Natural killer cell treated with Interleukin-12 subunit alpha and Interleukin-12 subunit beta and Interleukin-15 and Interleukin-18, amount 100 ng/mL, for 72 hours (primary cell): ENCODE results near the gene DCLK3. TPM values are rescaled to one million over a fixed set of nuclear protein-coding genes. Genes with fewer than 3 reads are reported as not detected.

Experiments used
- ATAC-seq, 2 donors: fragments of 150-1000 bp; cut with Tn5 transposase in 1 of 2; sonication (Bioruptor Pico), chemical (Tn5 transposase) in 1 of 2; 2 replicates each; pipeline ENCODE4 v1.10.0; 2021
- DNase-seq: peaks from one replicate; pipeline ENCODE4 v3.0.0; 2022; ENCODE audit warnings: low spot score
- H3K27ac Mint-ChIP-seq, 2 donors: 1 replicate in 1 of 2; 2 replicates in 1 of 2; pipeline ENCODE4 v1.8.0; 2022; ENCODE audit warnings: mixed read lengths in 2 of 2, mild to moderate bottlenecking in 1 of 2, moderate library complexity in 1 of 2
- H3K27me3 Mint-ChIP-seq, 2 donors: 1 replicate in 1 of 2; 2 replicates in 1 of 2; pipeline ENCODE4 v1.8.0; 2022; ENCODE audit warnings: mixed read lengths in 2 of 2
- H3K36me3 Mint-ChIP-seq: one replicate; pipeline ENCODE4 v1.8.0; 2022; ENCODE audit warnings: mixed read lengths
- H3K4me1 Mint-ChIP-seq, 2 donors: 1 replicate in 1 of 2; 2 replicates in 1 of 2; pipeline ENCODE4 v1.8.0; 2022; ENCODE audit warnings: low read depth in 2 of 2, mixed read lengths in 2 of 2, mild to moderate bottlenecking in 1 of 2
- H3K4me3 Mint-ChIP-seq: one replicate; pipeline ENCODE4 v1.8.0; 2022; ENCODE audit warnings: mixed read lengths
- H3K9me3 Mint-ChIP-seq: 2 replicates; pipeline ENCODE4 v1.8.0; 2022; ENCODE audit warnings: mixed read lengths
- total RNA-seq, 2 donors: library from RNA; stranded (reverse); gene quantifications; one replicate each; pipeline ENCODE4 v1.2.3, GENCODE V29; 2022

DCLK3 gene
- total RNA-seq, 2 donors from 2014 or later, result not detected

- no peaks in the 10 kb centered on the region for H3K9me3 Mint-ChIP-seq
- no peaks in the 10 kb centered on the region for H3K4me1 Mint-ChIP-seq
- no peak for ATAC-seq
- no peak overlapping the region for H3K4me3 Mint-ChIP-seq
- DNase-seq, result no peak
- no peaks in the 10 kb centered on the region for H3K36me3 Mint-ChIP-seq
- no peak overlapping the region for H3K27ac Mint-ChIP-seq
- peaks cover 0 to 15% of the 10 kb centered on the region in 2 donors for H3K27me3 Mint-ChIP-seq
Observed at GRCh38 chr3:36693670-36694069, 70.7 kb downstream of the DCLK3 start.

GRCh38 chr3:36689560-36689959, 74.8 kb downstream of the DCLK3 start:
- no peaks in the 10 kb centered on the region for H3K9me3 Mint-ChIP-seq
- DNase-seq (no peak), ATAC-seq (no peak)
- no peaks in the 10 kb centered on the region for H3K4me1 Mint-ChIP-seq
- H3K27me3 Mint-ChIP-seq, result peaks cover 0 to 15% of the 10 kb centered on the region in 2 donors
- no peak overlapping the region for H3K4me3 Mint-ChIP-seq
- H3K36me3 Mint-ChIP-seq, result no peaks in the 10 kb centered on the region
- H3K27ac Mint-ChIP-seq, result no peak overlapping the region

- no peak overlapping the region for H3K27ac Mint-ChIP-seq
- peaks cover 2 to 15% of the 10 kb centered on the region in 2 donors for H3K27me3 Mint-ChIP-seq
- DNase-seq, result no peak
- no peaks in the 10 kb centered on the region for H3K4me1 Mint-ChIP-seq
- ATAC-seq, result no peak
- H3K9me3 Mint-ChIP-seq, result no peaks in the 10 kb centered on the region
- no peak overlapping the region for H3K4me3 Mint-ChIP-seq
- no peaks in the 10 kb centered on the region for H3K36me3 Mint-ChIP-seq
Observed at GRCh38 chr3:36688815-36689214, 75.5 kb downstream of the DCLK3 start.

GRCh38 chr3:36686516-36686915, 77.8 kb downstream of the DCLK3 start:
- Mint-ChIP-seq H3K27ac (no peak overlapping the region), H3K4me1 (no peaks in the 10 kb centered on the region), H3K27me3 (peaks cover 6 to 20% of the 10 kb centered on the region in 2 donors), H3K4me3 (no peak overlapping the region), H3K36me3 (peaks cover 2% of the 10 kb centered on the region), H3K9me3 (peaks cover 2% of the 10 kb centered on the region)
- DNase-seq, result no peak
- no peak for ATAC-seq

GRCh38 chr3:36681867-36682266, 82.5 kb downstream of the DCLK3 start:
- no peak for ATAC-seq
- Mint-ChIP-seq H3K27ac (no peak overlapping the region), H3K9me3 (peaks cover 21% of the 10 kb centered on the region), H3K27me3 (peaks cover 7 to 17% of the 10 kb centered on the region in 2 donors), H3K36me3 (peaks cover 19% of the 10 kb centered on the region), H3K4me1 (no peaks in the 10 kb centered on the region), H3K4me3 (no peak overlapping the region)
- no peak for DNase-seq

GRCh38 chr3:36680952-36681351, 83.4 kb downstream of the DCLK3 start:
- DNase-seq (no peak), ATAC-seq (no peak)
- H3K4me1 Mint-ChIP-seq, result no peaks in the 10 kb centered on the region
- no peak overlapping the region for H3K27ac Mint-ChIP-seq
- H3K36me3 Mint-ChIP-seq, result peaks cover 19% of the 10 kb centered on the region
- peaks cover 21% of the 10 kb centered on the region for H3K9me3 Mint-ChIP-seq
- H3K27me3 Mint-ChIP-seq, result peaks cover 7 to 17% of the 10 kb centered on the region in 2 donors
- no peak overlapping the region for H3K4me3 Mint-ChIP-seq

- Mint-ChIP-seq H3K27me3 (peaks cover 7 to 17% of the 10 kb centered on the region in 2 donors), H3K27ac (no peak overlapping the region), H3K9me3 (peaks cover 24% of the 10 kb centered on the region), H3K4me1 (no peaks in the 10 kb centered on the region), H3K36me3 (peaks cover 19% of the 10 kb centered on the region), H3K4me3 (no peak overlapping the region)
- ATAC-seq, result peak in 1 of 2 donors; percentile 64
- no peak for DNase-seq
Observed at GRCh38 chr3:36679384-36680200, 84.8 kb downstream of the DCLK3 start.

GRCh38 chr3:36678216-36679013, 85.9 kb downstream of the DCLK3 start:
- peaks cover 4 to 14% of the 10 kb centered on the region in 2 donors for H3K27me3 Mint-ChIP-seq
- ATAC-seq (no peak), DNase-seq (no peak)
- H3K27ac Mint-ChIP-seq, result no peak overlapping the region
- no peak overlapping the region for H3K4me3 Mint-ChIP-seq
- no peaks in the 10 kb centered on the region for H3K4me1 Mint-ChIP-seq
- H3K36me3 Mint-ChIP-seq, result peaks cover 19% of the 10 kb centered on the region
- H3K9me3 Mint-ChIP-seq, result peaks cover 24% of the 10 kb centered on the region

- ATAC-seq, result no peak
- H3K27me3 Mint-ChIP-seq, result peaks cover 2 to 10% of the 10 kb centered on the region in 2 donors
- H3K27ac Mint-ChIP-seq, result no peak overlapping the region
Observed at GRCh38 chr3:36677331-36678007, 86.9 kb downstream of the DCLK3 start.

GRCh38 chr3:36674816-36675215, 89.5 kb downstream of the DCLK3 start:
- peaks cover 16% of the 10 kb centered on the region for H3K9me3 Mint-ChIP-seq
- peaks cover 13% of the 10 kb centered on the region for H3K36me3 Mint-ChIP-seq
- ATAC-seq, result no peak
- no peak overlapping the region for H3K27ac Mint-ChIP-seq
- H3K4me3 Mint-ChIP-seq, result no peak overlapping the region
- H3K27me3 Mint-ChIP-seq, result peaks cover 0 to 5% of the 10 kb centered on the region in 2 donors
- no peak for DNase-seq
- H3K4me1 Mint-ChIP-seq, result no peaks in the 10 kb centered on the region

More at GRCh38 chr3:36677331-36678007, 86.9 kb downstream of the DCLK3 start:
- no peak for DNase-seq
- H3K4me3 Mint-ChIP-seq, result no peak overlapping the region
- H3K36me3 Mint-ChIP-seq, result peaks cover 19% of the 10 kb centered on the region
- H3K4me1 Mint-ChIP-seq, result no peaks in the 10 kb centered on the region
- H3K9me3 Mint-ChIP-seq, result peaks cover 24% of the 10 kb centered on the region

- DNase-seq, result no peak
- H3K27me3 Mint-ChIP-seq, result peaks cover 5 to 16% of the 10 kb centered on the region in 2 donors
- H3K9me3 Mint-ChIP-seq, result no peaks in the 10 kb centered on the region
- no peak for ATAC-seq
- H3K4me1 Mint-ChIP-seq, result no peaks in the 10 kb centered on the region
- no peak overlapping the region for H3K27ac Mint-ChIP-seq
- H3K4me3 Mint-ChIP-seq, result no peak overlapping the region
- H3K36me3 Mint-ChIP-seq, result no peaks in the 10 kb centered on the region
Observed at GRCh38 chr3:36669764-36670163, 94.6 kb downstream of the DCLK3 start.

GRCh38 chr3:36666166-36666565, 98.2 kb downstream of the DCLK3 start:
- Mint-ChIP-seq H3K9me3 (no peaks in the 10 kb centered on the region), H3K4me3 (no peak overlapping the region), H3K36me3 (no peaks in the 10 kb centered on the region), H3K27ac (no peak overlapping the region), H3K27me3 (peaks cover 5 to 26% of the 10 kb centered on the region in 2 donors), H3K4me1 (no peaks in the 10 kb centered on the region)
- ATAC-seq, result no peak
- no peak for DNase-seq

- no peak for ATAC-seq
- peaks cover 5 to 16% of the 10 kb centered on the region in 2 donors for H3K27me3 Mint-ChIP-seq
- no peak overlapping the region for H3K4me3 Mint-ChIP-seq
- DNase-seq, result no peak
- H3K36me3 Mint-ChIP-seq, result no peaks in the 10 kb centered on the region
- no peaks in the 10 kb centered on the region for H3K4me1 Mint-ChIP-seq
- H3K9me3 Mint-ChIP-seq, result no peaks in the 10 kb centered on the region
- no peak overlapping the region for H3K27ac Mint-ChIP-seq
Observed at GRCh38 chr3:36663666-36664291, 100.6 kb downstream of the DCLK3 start.
